K562 treated with DMSO at 1 percent for 4 hours (cell line): ENCODE data around the gene NDFIP2. TPM values are rescaled to one million over a fixed set of nuclear protein-coding genes. Genes with fewer than 3 reads are reported as not detected.

Experiments
- total RNA-seq: library from RNA; unstranded; fragments of 300-600 nt; gene quantifications from 2 replicates; pipeline ENCODE4 v1.2.3, GENCODE V29; 2022; ENCODE audit not compliant: insufficient read depth

Gene NDFIP2, protein sequence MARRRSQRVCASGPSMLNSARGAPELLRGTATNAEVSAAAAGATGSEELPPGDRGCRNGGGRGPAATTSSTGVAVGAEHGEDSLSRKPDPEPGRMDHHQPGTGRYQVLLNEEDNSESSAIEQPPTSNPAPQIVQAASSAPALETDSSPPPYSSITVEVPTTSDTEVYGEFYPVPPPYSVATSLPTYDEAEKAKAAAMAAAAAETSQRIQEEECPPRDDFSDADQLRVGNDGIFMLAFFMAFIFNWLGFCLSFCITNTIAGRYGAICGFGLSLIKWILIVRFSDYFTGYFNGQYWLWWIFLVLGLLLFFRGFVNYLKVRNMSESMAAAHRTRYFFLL
- total RNA-seq: 23.3 and 33.8 TPM in 2 replicates

DNA sequence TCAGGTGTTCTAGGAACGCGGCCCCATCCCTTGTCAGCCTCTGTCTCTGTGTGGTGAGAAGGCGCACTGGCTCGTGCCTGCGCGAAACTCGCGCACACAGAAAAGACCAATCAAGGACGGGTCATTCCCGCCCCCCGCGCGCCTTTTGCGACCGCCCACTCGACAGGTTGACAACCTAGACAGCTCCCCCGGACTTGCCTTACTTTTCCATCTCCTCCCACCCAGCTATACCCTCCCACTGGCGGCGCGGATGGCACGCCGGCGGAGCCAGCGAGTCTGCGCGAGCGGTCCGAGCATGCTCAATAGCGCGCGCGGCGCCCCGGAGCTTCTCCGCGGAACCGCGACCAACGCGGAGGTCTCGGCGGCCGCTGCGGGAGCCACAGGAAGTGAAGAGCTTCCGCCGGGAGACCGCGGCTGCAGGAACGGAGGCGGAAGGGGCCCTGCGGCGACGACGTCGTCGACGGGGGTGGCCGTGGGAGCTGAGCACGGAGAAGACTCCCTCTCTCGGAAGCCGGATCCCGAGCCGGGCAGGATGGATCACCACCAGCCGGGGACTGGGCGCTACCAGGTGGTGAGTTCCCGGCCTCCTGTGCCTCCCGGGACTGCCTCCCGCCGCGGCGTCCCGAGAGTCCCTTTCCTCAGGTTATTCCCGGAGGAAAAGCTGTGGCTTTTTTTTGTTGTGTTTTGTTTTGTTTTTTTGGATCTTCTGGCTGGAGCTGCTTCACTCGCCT lies at the start of gene NDFIP2:
Gene NDFIP2, plus strand, starts transcription at position 202 of the 731 bp plus-strand sequence. Its CDS starts 49 bp downstream, at position 251.

Other genes with a start within 250 kb of the NDFIP2 start
- gene RBM26, start 74.9 kb upstream of the NDFIP2 start, total RNA-seq: 5.2 and 7.9 TPM in 2 replicates